K562 (cell line): Measurements from ENCODE around the gene IRAK3. TPM values are rescaled to one million over a fixed set of nuclear protein-coding genes. Genes with fewer than 3 reads are reported as not detected.

Experiments
- ATF3 ChIP-seq, 2 experiments: fragments of 450-650 bp in 1 of 2; sonication (generic) in 1 of 2; formaldehyde crosslinking in 1 of 2; IDR thresholded peaks in 1 of 2; conservative IDR thresholded peaks in 1 of 2; 2 replicates each; pipeline versions ENCODE4 v1.6.1 to v1.8.1; 2016 to 2023; ENCODE audit warnings: mild to moderate bottlenecking in 2 of 2, moderate library complexity in 2 of 2, inconsistent platforms in 1 of 2, missing genetic modification reagents in 1 of 2
- DEAF1 ChIP-seq: fragments of 450-650 bp; formaldehyde crosslinking; IDR thresholded peaks from 2 replicates; pipeline ENCODE4 v1.4.0; 2020; ENCODE audit warnings: mild to moderate bottlenecking, moderate library complexity
- DPF2 ChIP-seq: fragments of 450-650 bp; IDR thresholded peaks from 2 replicates; pipeline ENCODE4 v1.6.1; 2016
- HINFP ChIP-seq: fragments of 450-650 bp; conservative IDR thresholded peaks from 2 replicates; pipeline ENCODE4 v1.6.1; 2016; ENCODE audit warnings: missing genetic modification characterization, low read depth, mild to moderate bottlenecking, control low read depth, missing compliant biosample characterization
- MGA ChIP-seq: fragments of 450-650 bp; IDR thresholded peaks from 2 replicates; pipeline ENCODE4 v1.6.1; 2016; ENCODE audit warnings: mild to moderate bottlenecking, moderate library complexity
- TEAD4 ChIP-seq, 2 experiments: sonication (generic) in 1 of 2; formaldehyde crosslinking in 1 of 2; IDR thresholded peaks; 2 replicates each; pipeline versions ENCODE4 v1.6.1 to v1.8.0; 2012 to 2022; ENCODE audit warnings: borderline replicate concordance in 1 of 2, inconsistent platforms in 1 of 2, low read length in 1 of 2, mild to moderate bottlenecking in 1 of 2, missing genetic modification reagents in 1 of 2
- ZNF197 ChIP-seq: fragments of 200-800 bp; sonication (Bioruptor generic); IDR thresholded peaks from 2 replicates; pipeline ENCODE4 v1.6.1; 2016; ENCODE audit warnings: low read depth, missing genetic modification characterization, missing compliant biosample characterization
- ZNF280A ChIP-seq: fragments of 450-650 bp; IDR thresholded peaks from 2 replicates; pipeline ENCODE4 v1.6.1; 2018; ENCODE audit warnings: mild to moderate bottlenecking, low read depth; ENCODE audit not compliant: partially characterized antibody
- polyA plus RNA-seq, 8 experiments: library from polyadenylated mRNA; depleted of rRNA in 4 of 8; stranded (reverse) in 5 of 8; unstranded in 3 of 8; fragments of >200 nt; fragmentation: Nextera tagmentation in 2 of 8; fragmentation: Illumina TruSeq in 1 of 8; extraction: Ambion mirVana in 2 of 8; extraction: Trizol in 1 of 8; gene quantifications; 2 replicates each; pipeline versions ENCODE4 v1.2.1 to v1.2.3, GENCODE V29; 2011 to 2014; ENCODE audit warnings: inconsistent platforms in 1 of 8, missing spikeins in 1 of 8
- total RNA-seq, 7 experiments: library from RNA; depleted of rRNA in 6 of 7; stranded (reverse); fragments of >200 nt in 6 of 7; fragmentation: Illumina TruSeq in 2 of 7; extraction: Trizol in 2 of 7; gene quantifications; 2 replicates each; pipeline versions ENCODE4 v1.2.1 to v1.2.3, GENCODE V29; 2011 to 2021; ENCODE audit warnings: low replicate concordance in 1 of 7

IRAK3 gene
- total and polyA plus RNA-seq, 9 of the 15 experiments (the other 6 are each of a cell fraction or from before 2014, with no cell fraction given) = 0.06 to 0.09 (median 0.07) TPM; not detected in 6

GRCh38 chr12:66164349-66164821 lies 24.6 kb upstream of the IRAK3 start (continued):
- TF ChIP-seq ATF3 (IDR thresholded peaks at IDR 0.05) = peak; percentile 55; the same call in 1 of the 2 replicates
- TF ChIP-seq ATF3 (CRISPR knock-in tag; conservative IDR thresholded peaks at IDR 0.05) = no peak
- no peak for TF ChIP-seq DEAF1 (CRISPR knock-in tag)
- peak; percentile 88 for TF ChIP-seq ZNF197 (CRISPR knock-in tag)
- TF ChIP-seq DPF2 = peak; percentile 84
- TF ChIP-seq MGA = no peak
- TF ChIP-seq HINFP (tag) = peak; percentile 79
- TF ChIP-seq ZNF280A = no peak
- peak; percentile 69; the same call in 1 of the 2 replicates for TF ChIP-seq TEAD4 (IDR thresholded peaks at IDR 0.05; ENCODE audit: low read length)
- no peak for TF ChIP-seq TEAD4 (CRISPR knock-in tag; IDR thresholded peaks at IDR 0.05; ENCODE audit: borderline replicate concordance)
